CD4-positive, CD25-positive, alpha-beta regulatory T cell (primary cell): ENCODE results near the gene PAM16. TPM values are rescaled to one million over a fixed set of nuclear protein-coding genes. Genes with fewer than 3 reads are reported as not detected.

Source experiments
- ATAC-seq, 2 donors: fragments of 150-1000 bp; cut with Tn5 transposase; one replicate each; pipeline ENCODE4 v1.10.0; 2021; ENCODE audit warnings: low read depth in 2 of 2, moderate number of reproducible peaks in 2 of 2, moderate library complexity in 1 of 2
- DNase-seq, 3 donors: peaks; one replicate each; pipeline versions ENCODE4 v3.0.0 to v3.0.0-alpha.2; 2012 to 2022; ENCODE audit warnings: mixed read lengths in 1 of 3
- H3K27ac ChIP-seq: one replicate; pipeline ENCODE4 v1.7.0; 2013; ENCODE audit warnings: mild to moderate bottlenecking, low read length; ENCODE audit not compliant: insufficient read depth, poor library complexity, severe bottlenecking
- H3K27me3 ChIP-seq: one replicate; pipeline ENCODE4 v1.7.0; 2013; ENCODE audit warnings: low read length; ENCODE audit not compliant: control insufficient read depth, insufficient read depth
- H3K36me3 ChIP-seq: one replicate; pipeline ENCODE4 v1.7.0; 2013; ENCODE audit warnings: mild to moderate bottlenecking, low read length, moderate library complexity; ENCODE audit not compliant: control insufficient read depth, insufficient read depth
- H3K4me1 ChIP-seq: 2 replicates; pipeline ENCODE4 v1.7.0; 2013; ENCODE audit warnings: mild to moderate bottlenecking, low read length; ENCODE audit not compliant: insufficient read depth, control insufficient read depth, poor library complexity, severe bottlenecking
- H3K4me3 ChIP-seq: one replicate; pipeline ENCODE4 v1.7.0; 2013; ENCODE audit warnings: low read depth, mild to moderate bottlenecking, low read length, moderate library complexity
- H3K9me3 ChIP-seq, 2 experiments: 1 replicate in 1 of 2; 2 replicates in 1 of 2; pipeline ENCODE4 v1.7.0; 2013; ENCODE audit warnings: low read length in 2 of 2, mild to moderate bottlenecking in 1 of 2, moderate library complexity in 1 of 2; ENCODE audit not compliant: control insufficient read depth in 2 of 2
- H3K27ac Mint-ChIP-seq, 3 donors: one replicate each; pipeline ENCODE4 v1.8.0; 2020 to 2022; ENCODE audit warnings: mild to moderate bottlenecking in 3 of 3, mixed read lengths in 3 of 3, moderate library complexity in 2 of 3
- H3K27me3 Mint-ChIP-seq: one replicate; pipeline ENCODE4 v1.8.0; 2022; ENCODE audit warnings: mild to moderate bottlenecking, mixed read lengths
- H3K36me3 Mint-ChIP-seq: one replicate; pipeline ENCODE4 v1.8.0; 2020; ENCODE audit warnings: mixed read lengths
- H3K4me1 Mint-ChIP-seq, 4 donors: one replicate each; pipeline ENCODE4 v1.8.0; 2020 to 2022; ENCODE audit warnings: mixed read lengths in 4 of 4, mild to moderate bottlenecking in 1 of 4
- H3K4me3 Mint-ChIP-seq, 4 donors: one replicate each; pipeline ENCODE4 v1.8.0; 2020 to 2022; ENCODE audit warnings: mild to moderate bottlenecking in 4 of 4, mixed read lengths in 4 of 4, moderate library complexity in 3 of 4
- H3K9me3 Mint-ChIP-seq, 7 donors: one replicate each; pipeline ENCODE4 v1.8.0; 2020 to 2022; ENCODE audit warnings: mixed read lengths in 7 of 7, mild to moderate bottlenecking in 3 of 7, moderate library complexity in 2 of 7
- polyA plus RNA-seq, 4 donors: library from polyadenylated mRNA; unstranded; fragments of 300-500 nt; fragmentation: Illumina TruSeq; gene quantifications; one replicate each; pipeline ENCODE4 v1.2.3, GENCODE V29; 2021
- total RNA-seq: library from RNA; stranded (reverse); gene quantifications from one replicate; pipeline ENCODE4 v1.2.3, GENCODE V29; 2022

Gene PAM16
- total and polyA plus RNA-seq, 5 donors from 2014 or later = 26.2 to 44.9 (median 39.6) TPM

DNA sequence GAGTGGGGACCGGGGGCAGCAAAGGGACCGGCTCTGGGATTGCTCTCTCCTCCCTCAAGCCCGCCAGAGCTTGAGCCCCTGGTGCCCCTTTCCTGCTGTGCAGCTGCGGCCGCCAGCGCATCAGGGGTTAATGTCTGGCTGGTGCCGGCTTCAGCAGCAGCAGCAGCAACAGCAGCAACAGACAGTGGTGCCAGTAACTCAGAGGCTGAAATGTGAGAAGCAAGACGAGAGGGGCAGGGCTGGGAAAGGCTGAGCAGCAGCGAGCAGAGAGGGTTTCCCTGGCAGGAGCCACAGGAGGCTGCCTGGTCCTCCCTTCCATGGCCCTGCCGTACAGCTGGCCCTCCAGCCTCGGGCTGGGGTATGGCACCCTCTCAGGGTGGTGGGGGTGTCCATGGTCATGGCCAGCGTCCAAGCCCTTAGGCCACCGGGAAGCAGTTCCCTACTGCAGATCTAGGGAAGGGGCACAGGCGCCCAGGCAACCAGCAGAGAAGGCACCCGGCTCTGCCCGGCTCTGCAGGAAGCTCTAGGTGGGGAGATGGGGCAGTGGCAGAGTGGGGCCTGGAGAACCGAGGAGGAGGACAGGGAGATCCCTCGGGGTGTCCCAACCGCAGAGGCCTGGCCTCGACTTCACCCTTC, 57.2 kb downstream of the PAM16 start:
- H3K27ac Mint-ChIP-seq = peak overlapping the region in 1 of 3 donors; percentile 25
- H3K4me3 Mint-ChIP-seq = no peak overlapping the region
- no peak for ATAC-seq

DNA sequence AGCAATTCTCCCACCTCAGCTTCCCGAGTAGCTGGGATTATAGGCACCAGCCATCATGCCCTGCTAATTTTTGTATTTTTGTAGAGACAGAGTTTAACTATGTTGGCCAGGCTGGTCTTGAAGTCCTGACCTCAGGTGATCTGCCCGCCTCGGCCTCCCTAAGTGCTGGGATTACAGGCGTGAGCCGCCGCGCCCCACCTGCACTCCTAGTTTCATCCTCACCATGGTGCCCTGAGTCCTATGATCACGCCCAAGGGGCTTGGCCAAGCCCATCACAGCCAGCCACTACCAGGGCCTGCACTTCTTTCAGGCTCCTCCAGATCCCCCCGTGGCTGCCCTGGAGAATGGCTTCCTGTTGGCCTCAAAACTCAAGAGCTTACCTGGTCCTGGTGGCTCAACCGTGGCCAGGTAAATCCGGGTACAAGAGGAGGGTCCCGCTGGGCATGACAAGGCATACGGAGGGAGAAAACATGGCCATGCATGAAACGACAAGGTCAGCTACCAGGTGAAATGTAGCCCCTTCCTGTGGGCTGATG, 57.9 kb downstream of the PAM16 start:
- peaks cover 9% of the 10 kb centered on the region for H3K27me3 Mint-ChIP-seq
- Histone ChIP-seq H3K27me3 (no peaks in the 10 kb centered on the region), H3K4me3 (no peak overlapping the region), H3K9me3 (no peaks in the 10 kb centered on the region), H3K36me3 (no peaks in the 10 kb centered on the region), H3K27ac (no peak overlapping the region), H3K4me1 (peaks cover 5% of the 10 kb centered on the region)
- no peaks in the 10 kb centered on the region for H3K36me3 Mint-ChIP-seq
- DNase-seq (no peak), ATAC-seq (no peak)
- H3K9me3 Mint-ChIP-seq = no peaks in the 10 kb centered on the region
- no peak overlapping the region for H3K4me3 Mint-ChIP-seq
- H3K4me1 Mint-ChIP-seq = peaks cover 0 to 3% (median 1%) of the 10 kb centered on the region in 4 donors
- H3K27ac Mint-ChIP-seq = peak overlapping the region in 1 of 3 donors; percentile 25

More for the DNA sequence above, 57.2 kb downstream of the PAM16 start:
- H3K4me1 ChIP-seq = no peaks in the 10 kb centered on the region
- DNase-seq = no peak
- Mint-ChIP-seq H3K4me1 (peaks cover 0 to 2% (median 0%) of the 10 kb centered on the region in 4 donors), H3K36me3 (no peaks in the 10 kb centered on the region), H3K27me3 (peaks cover 9% of the 10 kb centered on the region), H3K9me3 (no peaks in the 10 kb centered on the region)
- no peaks in the 10 kb centered on the region for H3K36me3 ChIP-seq
- H3K27me3 ChIP-seq = no peaks in the 10 kb centered on the region
- no peaks in the 10 kb centered on the region for H3K9me3 ChIP-seq
- no peak overlapping the region for H3K27ac ChIP-seq
- no peak overlapping the region for H3K4me3 ChIP-seq

DNA sequence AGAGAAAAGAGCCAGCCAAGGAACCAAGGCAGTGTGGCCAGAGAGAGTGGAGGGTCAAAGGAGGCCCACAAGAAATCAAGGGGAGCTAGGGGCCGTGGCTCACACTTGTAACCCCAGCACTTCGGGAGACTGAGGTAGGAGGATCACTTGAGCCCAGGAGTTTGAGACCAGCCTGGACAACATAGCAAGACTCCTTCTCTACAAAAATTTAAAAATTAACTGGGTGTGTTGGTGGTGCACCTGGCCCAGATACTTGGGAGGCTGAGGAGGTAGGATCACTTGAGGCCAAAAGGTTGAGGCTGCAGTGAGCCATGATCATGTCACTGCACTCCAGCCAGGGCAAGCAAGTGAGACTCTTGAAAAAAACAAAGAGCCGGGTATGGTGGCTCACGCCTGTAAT, 59.4 kb downstream of the PAM16 start:
- Histone ChIP-seq H3K27ac (no peak overlapping the region), H3K9me3 (no peaks in the 10 kb centered on the region), H3K4me1 (peaks cover 8% of the 10 kb centered on the region), H3K36me3 (no peaks in the 10 kb centered on the region), H3K4me3 (no peak overlapping the region), H3K27me3 (no peaks in the 10 kb centered on the region)
- Mint-ChIP-seq H3K4me1 (peaks cover 0 to 9% (median 1%) of the 10 kb centered on the region in 4 donors), H3K27me3 (peaks cover 9% of the 10 kb centered on the region), H3K9me3 (no peaks in the 10 kb centered on the region), H3K27ac (no peak overlapping the region), H3K4me3 (no peak overlapping the region), H3K36me3 (no peaks in the 10 kb centered on the region)
- DNase-seq (no peak), ATAC-seq (no peak)

Other genes starting within 250 kb of the PAM16 start
- gene ADCY9, start 234.9 kb downstream of the PAM16 start, total RNA-seq = 7.8 TPM
- under 1 TPM; 0.06 to 0.37 (median 0.17) TPM for gene ADCY9, start 234.9 kb downstream of the PAM16 start, polyA plus RNA-seq
- gene SRL, start 109.2 kb downstream of the PAM16 start, total RNA-seq = not detected
- not detected for gene SRL, start 109.2 kb downstream of the PAM16 start, polyA plus RNA-seq
- gene TFAP4, start 78.3 kb downstream of the PAM16 start, total RNA-seq = 11.2 TPM
- 1 to 10 TPM in 2 of 4 donors, under 1 TPM in 2; 0.64 to 1.3 (median 1.0) TPM for gene TFAP4, start 78.3 kb downstream of the PAM16 start, polyA plus RNA-seq
- gene GLIS2, start 35.3 kb downstream of the PAM16 start, total RNA-seq = not detected
- under 1 TPM in 1 of 4 donors, not detected in 3; 0.03 TPM for gene GLIS2, start 35.3 kb downstream of the PAM16 start, polyA plus RNA-seq
- 0.57 TPM for gene VASN, start 20.5 kb upstream of the PAM16 start, total RNA-seq
- under 1 TPM in 1 of 4 donors, not detected in 3; 0.14 TPM for gene VASN, start 20.5 kb upstream of the PAM16 start, polyA plus RNA-seq
- 718 TPM for gene CORO7, start 65.3 kb upstream of the PAM16 start, total RNA-seq
- gene CORO7, start 65.3 kb upstream of the PAM16 start, polyA plus RNA-seq = 10 to 100 TPM; 52.5 to 69.3 (median 59.4) TPM
- gene DNAJA3, start 74.5 kb upstream of the PAM16 start, total RNA-seq = 27.0 TPM
- 10 to 100 TPM; 27.5 to 49.7 (median 41.8) TPM for gene DNAJA3, start 74.5 kb upstream of the PAM16 start, polyA plus RNA-seq
- gene NMRAL1, start 123.3 kb upstream of the PAM16 start, total RNA-seq = 40.7 TPM
- gene NMRAL1, start 123.3 kb upstream of the PAM16 start, polyA plus RNA-seq = 10 to 100 TPM; 45.6 to 61.7 (median 51.6) TPM
- 41.2 TPM for gene HMOX2, start 125.1 kb upstream of the PAM16 start, total RNA-seq
- gene HMOX2, start 125.1 kb upstream of the PAM16 start, polyA plus RNA-seq = 100 to 1,000 TPM; 104 to 145 (median 126) TPM
- 29.8 TPM for gene CDIP1, start 187.5 kb upstream of the PAM16 start, total RNA-seq
- gene CDIP1, start 187.5 kb upstream of the PAM16 start, polyA plus RNA-seq = 10 to 100 TPM; 16.4 to 29.6 (median 20.8) TPM
- 0.17 TPM for gene C16orf96, start 205.0 kb upstream of the PAM16 start, total RNA-seq
- not detected for gene C16orf96, start 205.0 kb upstream of the PAM16 start, polyA plus RNA-seq